GM23338 (cell line): ENCODE data around the gene SLC2A11. TPM values are rescaled to one million over a fixed set of nuclear protein-coding genes. Genes with fewer than 3 reads are reported as not detected.

Experiments
- ATAC-seq: fragments of 200-7000 bp; cut with Tn5 transposase; 3 replicates; pipeline ENCODE4 v1.9.1; 2020
- DNase-seq: peaks from one replicate; pipeline ENCODE4 v3.0.0-alpha.2; 2015; ENCODE audit warnings: low spot score
- H2AFZ ChIP-seq: fragments of 200-600 bp; sonication (generic); 2 replicates; pipeline ENCODE4 v1.8.0; 2016; ENCODE audit warnings: antibody characterized with exemption, mild to moderate bottlenecking, moderate library complexity
- H3F3A ChIP-seq: fragments of 200-600 bp; sonication (generic); replicated peaks from 2 replicates; pipeline ENCODE4 v1.8.0; 2017; ENCODE audit warnings: antibody characterized with exemption, mixed run types, low read depth
- H3K27ac ChIP-seq: fragments of 200-600 bp; sonication (generic); 2 replicates; pipeline ENCODE4 v1.6.1; 2016; ENCODE audit warnings: low read depth
- H3K27me3 ChIP-seq: fragments of 200-600 bp; sonication (generic); 2 replicates; pipeline ENCODE4 v1.8.0; 2016; ENCODE audit warnings: mild to moderate bottlenecking, mixed run types, moderate library complexity; ENCODE audit not compliant: insufficient read depth
- H3K36me3 ChIP-seq: fragments of 200-600 bp; sonication (generic); 2 replicates; pipeline ENCODE4 v1.8.0; 2016; ENCODE audit warnings: mild to moderate bottlenecking; ENCODE audit not compliant: insufficient read depth
- H3K4me1 ChIP-seq: fragments of 200-600 bp; sonication (generic); 2 replicates; pipeline ENCODE4 v1.8.0; 2016; ENCODE audit warnings: mild to moderate bottlenecking, moderate library complexity; ENCODE audit not compliant: insufficient read depth
- H3K4me2 ChIP-seq: fragments of 200-600 bp; sonication (generic); 2 replicates; pipeline ENCODE4 v1.7.1; 2017; ENCODE audit warnings: mixed run types
- H3K4me3 ChIP-seq: fragments of 200-600 bp; sonication (generic); 2 replicates; pipeline ENCODE4 v1.6.1; 2016; ENCODE audit warnings: mixed run types
- H3K79me2 ChIP-seq: fragments of 200-600 bp; sonication (generic); replicated peaks from 2 replicates; pipeline ENCODE4 v1.8.0; 2017; ENCODE audit warnings: mild to moderate bottlenecking; ENCODE audit not compliant: insufficient read depth
- H3K9me2 ChIP-seq: fragments of 200-600 bp; sonication (generic); 2 replicates; pipeline ENCODE4 v1.8.0; 2017; ENCODE audit not compliant: insufficient read depth
- H4K20me1 ChIP-seq: fragments of 200-600 bp; sonication (generic); replicated peaks from 2 replicates; pipeline ENCODE4 v1.8.0; 2017; ENCODE audit warnings: mild to moderate bottlenecking; ENCODE audit not compliant: insufficient read depth
- H3K27ac Mint-ChIP-seq: 2 replicates; pipeline ENCODE4 v1.8.0; 2020; ENCODE audit warnings: inconsistent platforms, mild to moderate bottlenecking, moderate library complexity, mixed read lengths
- H3K27me3 Mint-ChIP-seq: 3 replicates; pipeline ENCODE4 v1.8.0; 2022; ENCODE audit warnings: low read depth, mild to moderate bottlenecking, moderate library complexity, mixed read lengths, inconsistent platforms; ENCODE audit not compliant: insufficient read depth, poor library complexity
- H3K36me3 Mint-ChIP-seq: 3 replicates; pipeline ENCODE4 v1.8.0; 2021; ENCODE audit warnings: low read depth, mild to moderate bottlenecking, inconsistent platforms, moderate library complexity, mixed read lengths
- H3K4me1 Mint-ChIP-seq: 3 replicates; pipeline ENCODE4 v1.8.0; 2020; ENCODE audit warnings: mild to moderate bottlenecking, inconsistent platforms, mixed read lengths
- H3K4me3 Mint-ChIP-seq: 3 replicates; pipeline ENCODE4 v1.8.0; 2021; ENCODE audit warnings: moderate library complexity, mild to moderate bottlenecking, inconsistent platforms, mixed read lengths
- H3K9me3 Mint-ChIP-seq: 3 replicates; pipeline ENCODE4 v1.8.0; 2020; ENCODE audit warnings: moderate library complexity, mild to moderate bottlenecking, inconsistent platforms, mixed read lengths
- CREB1 ChIP-seq: fragments of 250-450 bp; sonication (Bioruptor Pico); IDR thresholded peaks from 2 replicates; pipeline ENCODE4 v1.5.0; 2020; ENCODE audit warnings: low read depth, mild to moderate bottlenecking, moderate library complexity
- EZH2 ChIP-seq: fragments of 200-600 bp; sonication (generic); IDR thresholded peaks from one replicate; pipeline ENCODE4 v1.8.0; 2017; ENCODE audit warnings: antibody characterized with exemption, mild to moderate bottlenecking, low read depth; ENCODE audit not compliant: unreplicated experiment
- EZH2phosphoT487 ChIP-seq: fragments of 200-600 bp; sonication (generic); IDR thresholded peaks from one replicate; pipeline ENCODE4 v1.8.1; 2018; ENCODE audit warnings: antibody characterized with exemption; ENCODE audit not compliant: unreplicated experiment
- JUNB ChIP-seq: IDR thresholded peaks from one replicate; pipeline ENCODE4 v1.6.1; 2016; ENCODE audit warnings: antibody characterized with exemption; ENCODE audit not compliant: unreplicated experiment
- NANOG ChIP-seq: IDR thresholded peaks from 2 replicates; pipeline ENCODE4 v1.6.1; 2016; ENCODE audit warnings: antibody characterized with exemption, borderline replicate concordance
- POLR2AphosphoS5 ChIP-seq: IDR thresholded peaks from 2 replicates; pipeline ENCODE4 v1.6.1; 2016; ENCODE audit warnings: antibody characterized with exemption, low read depth
- STAT1 ChIP-seq: IDR thresholded peaks from one replicate; pipeline ENCODE4 v1.6.1; 2016; ENCODE audit warnings: antibody characterized with exemption; ENCODE audit not compliant: unreplicated experiment
- ZNF114 ChIP-seq: fragments of 250-450 bp; sonication (Bioruptor Pico); IDR thresholded peaks from 2 replicates; pipeline ENCODE4 v1.5.0; 2020; ENCODE audit warnings: mild to moderate bottlenecking, moderate library complexity
- ZNF331 ChIP-seq: fragments of 250-450 bp; sonication (Bioruptor Pico); IDR thresholded peaks from 2 replicates; pipeline ENCODE4 v1.5.0; 2020; ENCODE audit warnings: low read depth, mild to moderate bottlenecking, moderate library complexity
- polyA plus RNA-seq: library from polyadenylated mRNA; unstranded; fragments of >200 nt; fragmentation: Nextera tagmentation; extraction: Ambion mirVana; gene quantifications from 2 replicates; pipeline ENCODE4 v1.2.1, GENCODE V29; 2016
- total RNA-seq: library from RNA; depleted of rRNA; stranded (reverse); fragments of >200 nt; shearing (Covaris generic); gene quantifications from 2 replicates; pipeline ENCODE4 v1.2.3, GENCODE V29; 2014
- TF ChIP-seq, protein P1 (sequence below): IDR thresholded peaks from one replicate; pipeline ENCODE4 v1.6.1; 2018; ENCODE audit warnings: antibody characterized with exemption; ENCODE audit not compliant: unreplicated experiment
- TF ChIP-seq, protein P2 (sequence below): IDR thresholded peaks from 2 replicates; pipeline ENCODE4 v1.6.1; 2016; ENCODE audit warnings: antibody characterized with exemption
- TF ChIP-seq, protein P3 (sequence below), 2 experiments: fragments of 200-600 bp in 1 of 2; sonication (generic) in 1 of 2; conservative IDR thresholded peaks; 2 replicates each; pipeline versions ENCODE4 v1.5.1 to v1.6.1; 2016 to 2017; ENCODE audit warnings: antibody characterized with exemption in 2 of 2, low read depth in 2 of 2, mild to moderate bottlenecking in 2 of 2, moderate library complexity in 1 of 2
- TF ChIP-seq, protein P4 (sequence below): fragments of 250-450 bp; sonication (Bioruptor Pico); IDR thresholded peaks from 2 replicates; pipeline ENCODE4 v1.5.0; 2020; ENCODE audit warnings: mild to moderate bottlenecking, moderate library complexity

The SLC2A11 gene
- total and polyA plus RNA-seq, 2 experiments from 2014 or later = 7.1 to 21.8 TPM

DNA sequence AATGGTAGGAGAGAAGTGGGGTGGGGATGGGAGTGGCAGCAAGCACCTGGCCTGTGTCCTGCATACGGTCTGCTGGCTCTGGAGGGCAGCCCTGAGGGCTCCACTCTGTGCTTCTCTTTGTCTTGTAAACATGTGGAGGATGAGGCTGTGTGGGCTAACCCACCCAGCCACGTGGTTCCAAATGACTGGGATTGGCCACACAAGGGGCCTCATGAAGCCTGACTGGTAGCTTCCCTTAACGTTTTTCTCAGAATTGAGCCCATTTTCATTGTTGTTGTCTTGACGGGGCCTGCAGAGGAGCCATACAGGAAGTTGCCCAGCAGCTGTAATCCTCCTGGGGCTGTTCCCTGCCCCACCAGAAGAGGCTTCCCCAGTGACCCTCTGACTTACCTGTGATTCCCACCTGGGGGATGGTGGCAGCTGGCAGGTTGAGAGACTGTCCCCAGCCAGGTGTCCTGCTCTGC is 36.9 kb upstream of the SLC2A11 start:
- Mint-ChIP-seq H3K27me3 (peaks cover 20% of the 10 kb centered on the region), H3K9me3 (no peaks in the 10 kb centered on the region; the same call in 2 of the 3 replicates), H3K36me3 (peaks cover 95% of the 10 kb centered on the region), H3K27ac (peak overlapping the region; percentile 54; the same call in 1 of the 2 replicates), H3K4me3 (no peak overlapping the region), H3K4me1 (peaks cover 9% of the 10 kb centered on the region; the same call in 2 of the 3 replicates)
- Histone ChIP-seq H3K27ac (no peak overlapping the region), H3K9me2 (no peaks in the 10 kb centered on the region), H3K36me3 (peaks cover 42% of the 10 kb centered on the region), H3K4me2 (no peak overlapping the region), H3F3A (no peaks in the 10 kb centered on the region), H4K20me1 (no peaks in the 10 kb centered on the region), H3K4me3 (no peak overlapping the region), H3K4me1 (no peaks in the 10 kb centered on the region), H2AFZ (no peak overlapping the region), H3K79me2 (no peaks in the 10 kb centered on the region), H3K27me3 (no peaks in the 10 kb centered on the region)
- peak; percentile 68 for ATAC-seq
- DNase-seq = no peak
- TF ChIP-seq, protein P1, sequence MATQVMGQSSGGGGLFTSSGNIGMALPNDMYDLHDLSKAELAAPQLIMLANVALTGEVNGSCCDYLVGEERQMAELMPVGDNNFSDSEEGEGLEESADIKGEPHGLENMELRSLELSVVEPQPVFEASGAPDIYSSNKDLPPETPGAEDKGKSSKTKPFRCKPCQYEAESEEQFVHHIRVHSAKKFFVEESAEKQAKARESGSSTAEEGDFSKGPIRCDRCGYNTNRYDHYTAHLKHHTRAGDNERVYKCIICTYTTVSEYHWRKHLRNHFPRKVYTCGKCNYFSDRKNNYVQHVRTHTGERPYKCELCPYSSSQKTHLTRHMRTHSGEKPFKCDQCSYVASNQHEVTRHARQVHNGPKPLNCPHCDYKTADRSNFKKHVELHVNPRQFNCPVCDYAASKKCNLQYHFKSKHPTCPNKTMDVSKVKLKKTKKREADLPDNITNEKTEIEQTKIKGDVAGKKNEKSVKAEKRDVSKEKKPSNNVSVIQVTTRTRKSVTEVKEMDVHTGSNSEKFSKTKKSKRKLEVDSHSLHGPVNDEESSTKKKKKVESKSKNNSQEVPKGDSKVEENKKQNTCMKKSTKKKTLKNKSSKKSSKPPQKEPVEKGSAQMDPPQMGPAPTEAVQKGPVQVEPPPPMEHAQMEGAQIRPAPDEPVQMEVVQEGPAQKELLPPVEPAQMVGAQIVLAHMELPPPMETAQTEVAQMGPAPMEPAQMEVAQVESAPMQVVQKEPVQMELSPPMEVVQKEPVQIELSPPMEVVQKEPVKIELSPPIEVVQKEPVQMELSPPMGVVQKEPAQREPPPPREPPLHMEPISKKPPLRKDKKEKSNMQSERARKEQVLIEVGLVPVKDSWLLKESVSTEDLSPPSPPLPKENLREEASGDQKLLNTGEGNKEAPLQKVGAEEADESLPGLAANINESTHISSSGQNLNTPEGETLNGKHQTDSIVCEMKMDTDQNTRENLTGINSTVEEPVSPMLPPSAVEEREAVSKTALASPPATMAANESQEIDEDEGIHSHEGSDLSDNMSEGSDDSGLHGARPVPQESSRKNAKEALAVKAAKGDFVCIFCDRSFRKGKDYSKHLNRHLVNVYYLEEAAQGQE = no peak
- no peak for TF ChIP-seq NANOG
- no peak for TF ChIP-seq EZH2phosphoT487
- no peak for TF ChIP-seq ZNF331 (CRISPR knock-in tag)
- no peak for TF ChIP-seq STAT1
- TF ChIP-seq, protein P2, sequence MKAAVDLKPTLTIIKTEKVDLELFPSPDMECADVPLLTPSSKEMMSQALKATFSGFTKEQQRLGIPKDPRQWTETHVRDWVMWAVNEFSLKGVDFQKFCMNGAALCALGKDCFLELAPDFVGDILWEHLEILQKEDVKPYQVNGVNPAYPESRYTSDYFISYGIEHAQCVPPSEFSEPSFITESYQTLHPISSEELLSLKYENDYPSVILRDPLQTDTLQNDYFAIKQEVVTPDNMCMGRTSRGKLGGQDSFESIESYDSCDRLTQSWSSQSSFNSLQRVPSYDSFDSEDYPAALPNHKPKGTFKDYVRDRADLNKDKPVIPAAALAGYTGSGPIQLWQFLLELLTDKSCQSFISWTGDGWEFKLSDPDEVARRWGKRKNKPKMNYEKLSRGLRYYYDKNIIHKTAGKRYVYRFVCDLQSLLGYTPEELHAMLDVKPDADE = no peak
- no peak for TF ChIP-seq JUNB
- TF ChIP-seq POLR2AphosphoS5 = no peak
- TF ChIP-seq CREB1 (CRISPR knock-in tag) = no peak
- TF ChIP-seq EZH2 = no peak
- TF ChIP-seq, protein P3, sequence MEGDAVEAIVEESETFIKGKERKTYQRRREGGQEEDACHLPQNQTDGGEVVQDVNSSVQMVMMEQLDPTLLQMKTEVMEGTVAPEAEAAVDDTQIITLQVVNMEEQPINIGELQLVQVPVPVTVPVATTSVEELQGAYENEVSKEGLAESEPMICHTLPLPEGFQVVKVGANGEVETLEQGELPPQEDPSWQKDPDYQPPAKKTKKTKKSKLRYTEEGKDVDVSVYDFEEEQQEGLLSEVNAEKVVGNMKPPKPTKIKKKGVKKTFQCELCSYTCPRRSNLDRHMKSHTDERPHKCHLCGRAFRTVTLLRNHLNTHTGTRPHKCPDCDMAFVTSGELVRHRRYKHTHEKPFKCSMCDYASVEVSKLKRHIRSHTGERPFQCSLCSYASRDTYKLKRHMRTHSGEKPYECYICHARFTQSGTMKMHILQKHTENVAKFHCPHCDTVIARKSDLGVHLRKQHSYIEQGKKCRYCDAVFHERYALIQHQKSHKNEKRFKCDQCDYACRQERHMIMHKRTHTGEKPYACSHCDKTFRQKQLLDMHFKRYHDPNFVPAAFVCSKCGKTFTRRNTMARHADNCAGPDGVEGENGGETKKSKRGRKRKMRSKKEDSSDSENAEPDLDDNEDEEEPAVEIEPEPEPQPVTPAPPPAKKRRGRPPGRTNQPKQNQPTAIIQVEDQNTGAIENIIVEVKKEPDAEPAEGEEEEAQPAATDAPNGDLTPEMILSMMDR (conservative IDR thresholded peaks at IDR 0.05; ENCODE audit: low read depth in 2 of 2) = no peak
- TF ChIP-seq, protein P4, sequence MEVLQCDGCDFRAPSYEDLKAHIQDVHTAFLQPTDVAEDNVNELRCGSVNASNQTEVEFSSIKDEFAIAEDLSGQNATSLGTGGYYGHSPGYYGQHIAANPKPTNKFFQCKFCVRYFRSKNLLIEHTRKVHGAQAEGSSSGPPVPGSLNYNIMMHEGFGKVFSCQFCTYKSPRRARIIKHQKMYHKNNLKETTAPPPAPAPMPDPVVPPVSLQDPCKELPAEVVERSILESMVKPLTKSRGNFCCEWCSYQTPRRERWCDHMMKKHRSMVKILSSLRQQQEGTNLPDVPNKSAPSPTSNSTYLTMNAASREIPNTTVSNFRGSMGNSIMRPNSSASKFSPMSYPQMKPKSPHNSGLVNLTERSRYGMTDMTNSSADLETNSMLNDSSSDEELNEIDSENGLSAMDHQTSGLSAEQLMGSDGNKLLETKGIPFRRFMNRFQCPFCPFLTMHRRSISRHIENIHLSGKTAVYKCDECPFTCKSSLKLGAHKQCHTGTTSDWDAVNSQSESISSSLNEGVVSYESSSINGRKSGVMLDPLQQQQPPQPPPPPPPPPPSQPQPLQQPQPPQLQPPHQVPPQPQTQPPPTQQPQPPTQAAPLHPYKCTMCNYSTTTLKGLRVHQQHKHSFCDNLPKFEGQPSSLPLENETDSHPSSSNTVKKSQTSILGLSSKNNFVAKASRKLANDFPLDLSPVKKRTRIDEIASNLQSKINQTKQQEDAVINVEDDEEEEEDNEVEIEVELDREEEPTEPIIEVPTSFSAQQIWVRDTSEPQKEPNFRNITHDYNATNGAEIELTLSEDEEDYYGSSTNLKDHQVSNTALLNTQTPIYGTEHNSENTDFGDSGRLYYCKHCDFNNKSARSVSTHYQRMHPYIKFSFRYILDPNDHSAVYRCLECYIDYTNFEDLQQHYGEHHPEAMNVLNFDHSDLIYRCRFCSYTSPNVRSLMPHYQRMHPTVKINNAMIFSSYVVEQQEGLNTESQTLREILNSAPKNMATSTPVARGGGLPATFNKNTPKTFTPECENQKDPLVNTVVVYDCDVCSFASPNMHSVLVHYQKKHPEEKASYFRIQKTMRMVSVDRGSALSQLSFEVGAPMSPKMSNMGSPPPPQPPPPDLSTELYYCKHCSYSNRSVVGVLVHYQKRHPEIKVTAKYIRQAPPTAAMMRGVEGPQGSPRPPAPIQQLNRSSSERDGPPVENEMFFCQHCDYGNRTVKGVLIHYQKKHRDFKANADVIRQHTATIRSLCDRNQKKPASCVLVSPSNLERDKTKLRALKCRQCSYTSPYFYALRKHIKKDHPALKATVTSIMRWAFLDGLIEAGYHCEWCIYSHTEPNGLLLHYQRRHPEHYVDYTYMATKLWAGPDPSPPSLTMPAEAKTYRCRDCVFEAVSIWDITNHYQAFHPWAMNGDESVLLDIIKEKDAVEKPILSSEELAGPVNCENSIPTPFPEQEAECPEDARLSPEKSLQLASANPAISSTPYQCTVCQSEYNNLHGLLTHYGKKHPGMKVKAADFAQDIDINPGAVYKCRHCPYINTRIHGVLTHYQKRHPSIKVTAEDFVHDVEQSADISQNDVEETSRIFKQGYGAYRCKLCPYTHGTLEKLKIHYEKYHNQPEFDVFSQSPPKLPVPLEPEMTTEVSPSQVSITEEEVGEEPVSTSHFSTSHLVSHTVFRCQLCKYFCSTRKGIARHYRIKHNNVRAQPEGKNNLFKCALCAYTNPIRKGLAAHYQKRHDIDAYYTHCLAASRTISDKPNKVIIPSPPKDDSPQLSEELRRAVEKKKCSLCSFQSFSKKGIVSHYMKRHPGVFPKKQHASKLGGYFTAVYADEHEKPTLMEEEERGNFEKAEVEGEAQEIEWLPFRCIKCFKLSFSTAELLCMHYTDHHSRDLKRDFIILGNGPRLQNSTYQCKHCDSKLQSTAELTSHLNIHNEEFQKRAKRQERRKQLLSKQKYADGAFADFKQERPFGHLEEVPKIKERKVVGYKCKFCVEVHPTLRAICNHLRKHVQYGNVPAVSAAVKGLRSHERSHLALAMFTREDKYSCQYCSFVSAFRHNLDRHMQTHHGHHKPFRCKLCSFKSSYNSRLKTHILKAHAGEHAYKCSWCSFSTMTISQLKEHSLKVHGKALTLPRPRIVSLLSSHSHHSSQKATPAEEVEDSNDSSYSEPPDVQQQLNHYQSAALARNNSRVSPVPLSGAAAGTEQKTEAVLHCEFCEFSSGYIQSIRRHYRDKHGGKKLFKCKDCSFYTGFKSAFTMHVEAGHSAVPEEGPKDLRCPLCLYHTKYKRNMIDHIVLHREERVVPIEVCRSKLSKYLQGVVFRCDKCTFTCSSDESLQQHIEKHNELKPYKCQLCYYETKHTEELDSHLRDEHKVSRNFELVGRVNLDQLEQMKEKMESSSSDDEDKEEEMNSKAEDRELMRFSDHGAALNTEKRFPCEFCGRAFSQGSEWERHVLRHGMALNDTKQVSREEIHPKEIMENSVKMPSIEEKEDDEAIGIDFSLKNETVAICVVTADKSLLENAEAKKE (CRISPR knock-in tag) = no peak
- TF ChIP-seq ZNF114 (CRISPR knock-in tag) = no peak
